SU-DHL-6 (cell line): ENCODE measurements around the gene ZBTB7B.

ENCODE experiments used
- H2AFZ ChIP-seq: fragments of 200-600 bp; sonication (generic); 2 replicates; pipeline ENCODE4 v1.6.1; 2014; ENCODE audit warnings: low read depth, mild to moderate bottlenecking, moderate library complexity, mixed read lengths, antibody characterized with exemption, low read length; ENCODE audit not compliant: severe bottlenecking
- H3F3A ChIP-seq: fragments of 200-600 bp; shearing (Covaris generic); 2 replicates; pipeline ENCODE4 v1.6.0; 2016; ENCODE audit warnings: antibody characterized with exemption, mild to moderate bottlenecking; ENCODE audit not compliant: insufficient read depth
- H3K27ac ChIP-seq: fragments of 200-600 bp; sonication (generic); 2 replicates; pipeline ENCODE4 v1.5.1; 2016; ENCODE audit warnings: low read depth, mild to moderate bottlenecking, low read length, moderate library complexity, mixed read lengths
- H3K27me3 ChIP-seq: fragments of 200-600 bp; sonication (generic), shearing (Covaris generic); 2 replicates; pipeline ENCODE4 v1.6.0; 2014; ENCODE audit warnings: mild to moderate bottlenecking, low read length
- H3K36me3 ChIP-seq: fragments of 200-600 bp; sonication (generic); 2 replicates; pipeline ENCODE4 v1.6.1; 2014; ENCODE audit warnings: mild to moderate bottlenecking, low read length, mixed read lengths
- H3K4me2 ChIP-seq: fragments of 300-600, 200-600 bp; shearing (Covaris generic), sonication (generic); 2 replicates; pipeline ENCODE4 v1.6.0; 2014; ENCODE audit warnings: low read length, low read depth, mild to moderate bottlenecking; ENCODE audit not compliant: poor library complexity, severe bottlenecking
- H3K4me3 ChIP-seq: fragments of 200-600 bp; sonication (generic); 2 replicates; pipeline ENCODE4 v1.5.1; 2014; ENCODE audit warnings: antibody characterized with exemption, low read length, mild to moderate bottlenecking, mixed read lengths; ENCODE audit not compliant: insufficient read depth, poor library complexity, severe bottlenecking
- H3K79me2 ChIP-seq: fragments of 200-600 bp; sonication (generic); 2 replicates; pipeline ENCODE4 v1.6.1; 2014; ENCODE audit warnings: mild to moderate bottlenecking, low read length, moderate library complexity; ENCODE audit not compliant: insufficient read depth
- H3K9ac ChIP-seq: fragments of 200-600 bp; sonication (generic); 2 replicates; pipeline ENCODE4 v1.7.0; 2014; ENCODE audit warnings: mild to moderate bottlenecking, low read length
- H3K9me2 ChIP-seq: fragments of 200-600 bp; sonication (generic); replicated peaks from 2 replicates; pipeline ENCODE4 v1.6.1; 2014; ENCODE audit warnings: low read length; ENCODE audit not compliant: insufficient read depth
- H3K9me3 ChIP-seq: fragments of 200-600 bp; sonication (generic); 2 replicates; pipeline ENCODE4 v1.6.1; 2014; ENCODE audit warnings: low read length, mixed read lengths; ENCODE audit not compliant: insufficient read depth
- H4K20me1 ChIP-seq: fragments of 200-600 bp; sonication (generic); 2 replicates; pipeline ENCODE4 v1.6.1; 2014; ENCODE audit warnings: low read depth, mild to moderate bottlenecking, antibody characterized with exemption, low read length, moderate library complexity, mixed read lengths
- EZH2phosphoT487 ChIP-seq: fragments of 200-600 bp; sonication (generic), shearing (Covaris generic); conservative IDR thresholded peaks from 2 replicates; pipeline ENCODE4 v1.6.1; 2018; ENCODE audit warnings: mild to moderate bottlenecking, antibody characterized with exemption, low read length, moderate library complexity, mixed read lengths
- TF ChIP-seq, protein P1 (sequence below): fragments of 200-600 bp; sonication (generic); IDR thresholded peaks from one replicate; pipeline ENCODE4 v1.5.1; 2017; ENCODE audit warnings: antibody characterized with exemption, mild to moderate bottlenecking, low read length, moderate library complexity; ENCODE audit not compliant: insufficient read depth, poor library complexity, severe bottlenecking

ZBTB7B gene

DNA sequence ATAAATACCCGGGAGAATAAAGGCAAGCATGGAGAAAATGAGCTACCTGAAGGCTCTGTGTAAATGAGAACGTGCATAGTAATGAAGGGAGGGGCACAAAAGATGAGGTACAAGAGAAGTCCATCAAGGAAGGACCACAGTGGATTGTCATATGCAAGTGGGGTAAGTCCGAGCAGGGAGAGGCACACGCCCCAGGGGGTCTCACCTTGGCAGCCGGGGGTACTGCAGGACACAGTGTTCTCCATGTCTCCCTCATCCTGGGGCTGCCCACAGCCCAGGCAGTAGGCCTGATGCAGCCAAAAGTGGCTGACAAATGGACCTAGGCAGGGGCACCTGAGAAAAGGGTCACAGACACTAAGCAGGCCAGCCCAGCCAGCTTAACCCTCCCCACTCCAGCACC lies 21.0 kb downstream of the ZBTB7B start:
- no peak overlapping the region for H3K4me3 ChIP-seq
- no peaks in the 10 kb centered on the region for H3K9me3 ChIP-seq
- no peak for TF ChIP-seq EZH2phosphoT487
- TF ChIP-seq, protein P1, sequence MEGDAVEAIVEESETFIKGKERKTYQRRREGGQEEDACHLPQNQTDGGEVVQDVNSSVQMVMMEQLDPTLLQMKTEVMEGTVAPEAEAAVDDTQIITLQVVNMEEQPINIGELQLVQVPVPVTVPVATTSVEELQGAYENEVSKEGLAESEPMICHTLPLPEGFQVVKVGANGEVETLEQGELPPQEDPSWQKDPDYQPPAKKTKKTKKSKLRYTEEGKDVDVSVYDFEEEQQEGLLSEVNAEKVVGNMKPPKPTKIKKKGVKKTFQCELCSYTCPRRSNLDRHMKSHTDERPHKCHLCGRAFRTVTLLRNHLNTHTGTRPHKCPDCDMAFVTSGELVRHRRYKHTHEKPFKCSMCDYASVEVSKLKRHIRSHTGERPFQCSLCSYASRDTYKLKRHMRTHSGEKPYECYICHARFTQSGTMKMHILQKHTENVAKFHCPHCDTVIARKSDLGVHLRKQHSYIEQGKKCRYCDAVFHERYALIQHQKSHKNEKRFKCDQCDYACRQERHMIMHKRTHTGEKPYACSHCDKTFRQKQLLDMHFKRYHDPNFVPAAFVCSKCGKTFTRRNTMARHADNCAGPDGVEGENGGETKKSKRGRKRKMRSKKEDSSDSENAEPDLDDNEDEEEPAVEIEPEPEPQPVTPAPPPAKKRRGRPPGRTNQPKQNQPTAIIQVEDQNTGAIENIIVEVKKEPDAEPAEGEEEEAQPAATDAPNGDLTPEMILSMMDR: no peak
- no peak overlapping the region for H3K4me2 ChIP-seq
- no peak overlapping the region for H3K9ac ChIP-seq
- no peaks in the 10 kb centered on the region for H3K27me3 ChIP-seq
- H3F3A ChIP-seq: no peaks in the 10 kb centered on the region
- H4K20me1 ChIP-seq: no peaks in the 10 kb centered on the region
- no peaks in the 10 kb centered on the region for H3K9me2 ChIP-seq
- no peak overlapping the region for H3K27ac ChIP-seq
- no peak overlapping the region for H2AFZ ChIP-seq
- H3K36me3 ChIP-seq: no peaks in the 10 kb centered on the region
- no peaks in the 10 kb centered on the region for H3K79me2 ChIP-seq

DNA sequence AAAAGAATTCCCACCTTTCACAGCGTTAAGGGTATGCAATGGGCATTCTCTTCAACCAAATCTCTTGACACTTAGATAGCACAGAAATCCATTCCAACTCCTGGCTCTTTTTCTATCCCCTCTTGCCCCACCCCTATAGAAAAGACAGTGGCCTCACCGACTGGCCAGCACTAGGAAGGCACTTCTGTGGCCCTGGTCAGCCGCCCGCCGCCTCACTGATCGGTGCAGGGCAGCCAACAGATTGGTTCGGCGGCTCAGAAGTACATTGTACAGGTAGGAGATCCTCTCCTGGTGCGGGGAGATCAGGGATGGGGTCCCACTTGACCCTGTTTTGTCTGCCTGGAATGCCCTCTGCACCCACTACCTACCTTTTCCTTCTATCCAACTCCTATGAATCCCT lies 21.7 kb downstream of the ZBTB7B start:
- no peak overlapping the region for H2AFZ ChIP-seq
- no peaks in the 10 kb centered on the region for H3K36me3 ChIP-seq
- H3K9me3 ChIP-seq: no peaks in the 10 kb centered on the region
- no peak for TF ChIP-seq EZH2phosphoT487
- TF ChIP-seq, protein P1: no peak
- H3K4me2 ChIP-seq: no peak overlapping the region
- no peak overlapping the region for H3K4me3 ChIP-seq
- no peak overlapping the region for H3K9ac ChIP-seq
- no peaks in the 10 kb centered on the region for H3F3A ChIP-seq
- H3K27me3 ChIP-seq: no peaks in the 10 kb centered on the region
- no peaks in the 10 kb centered on the region for H4K20me1 ChIP-seq
- no peaks in the 10 kb centered on the region for H3K9me2 ChIP-seq
- no peak overlapping the region for H3K27ac ChIP-seq
- no peaks in the 10 kb centered on the region for H3K79me2 ChIP-seq

DNA sequence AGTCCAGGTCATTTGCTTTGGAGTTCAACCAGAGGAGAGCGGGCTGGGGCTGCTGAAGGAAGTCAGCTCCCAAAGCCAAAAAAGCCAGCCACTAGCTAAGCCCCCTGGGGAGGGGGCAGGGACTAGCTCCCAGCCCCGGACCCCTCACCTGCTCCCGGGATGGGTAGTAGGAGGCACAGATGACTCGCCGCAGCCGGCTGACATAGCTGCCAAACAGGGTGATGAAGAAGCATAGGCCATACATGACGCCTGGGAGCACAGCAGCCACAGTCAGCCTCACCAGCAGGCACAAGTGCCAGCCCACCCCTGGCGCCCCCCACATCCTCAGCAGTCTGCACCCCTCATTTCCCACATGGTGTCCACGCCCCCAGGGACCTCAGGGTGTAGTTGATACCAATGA lies 23.6 kb downstream of the ZBTB7B start:
- Histone ChIP-seq H3K9me2 (no peaks in the 10 kb centered on the region), H3K36me3 (no peaks in the 10 kb centered on the region), H3K4me2 (no peak overlapping the region), H3K9ac (no peak overlapping the region), H3K9me3 (no peaks in the 10 kb centered on the region), H3K4me3 (no peak overlapping the region), H3K27ac (no peak overlapping the region), H3K79me2 (no peaks in the 10 kb centered on the region), H3F3A (no peaks in the 10 kb centered on the region), H3K27me3 (no peaks in the 10 kb centered on the region), H2AFZ (no peak overlapping the region), H4K20me1 (no peaks in the 10 kb centered on the region)
- TF ChIP-seq, protein P1: no peak
- no peak for TF ChIP-seq EZH2phosphoT487
